ENCODE measurements around the gene OBSCN. TPM values are rescaled to one million over a fixed set of nuclear protein-coding genes. Genes with fewer than 3 reads are reported as not detected.
"Not testable (repeated sequence)": the region's sequence is repeated elsewhere in the genome, so short reads cannot be mapped to it uniquely, and the experiment has no call there.

The OBSCN gene
- total and polyA plus RNA-seq, 2 of the 13 experiments (the other 11 are each of a cell fraction or from before 2014, with no cell fraction given): 0.20 TPM

GRCh38 chr1:228269431-228269830, 61.6 kb downstream of the OBSCN start:
- POLR2A ChIA-PET; intact Hi-C loops (cut with micrococcal nuclease; ENCODE audit: unreplicated experiment); in situ Hi-C loops (cut with HindIII; ENCODE audit: extremely low pct_ligation_motif_present, low pct_unique_long_range_greater_than_20kb); H3K79me2 ChIP-seq (ENCODE audit: insufficient read depth, low read length); DNase-seq (ENCODE audit: low spot score); H3K4me2 ChIP-seq (ENCODE audit: low read depth, low read length); H3K36me3 ChIP-seq (replicated peaks in 1 of 2; ENCODE audit: control insufficient read depth in 1 of 2, insufficient read depth in 2 of 2, low read length in 2 of 2); H3K4me3 ChIP-seq (replicated peaks in 1 of 3; ENCODE audit: insufficient read depth in 1 of 3, low read depth in 2 of 3, low read length in 3 of 3); H2AFZ ChIP-seq (ENCODE audit: low read length); H3K4me1 ChIP-seq (ENCODE audit: insufficient read depth, low read length); H3K27ac ChIP-seq (ENCODE audit: extremely low read length, insufficient read depth, low read length); H3K9me3 ChIP-seq (ENCODE audit: low read length); H4K20me1 ChIP-seq (ENCODE audit: insufficient read depth, low read length); BruUV-seq (replicated peaks); CTCF ChIA-PET (ENCODE audit: low intra/inter-chr PET ratio, low total read pairs); H3K9ac ChIP-seq (ENCODE audit: insufficient read depth, low read depth, low read length): not testable (repeated sequence)
- FAIRE-seq (peak; percentile 8), ATAC-seq (peak; percentile 52; the same call in 2 of the 3 replicates)
- peaks cover 8 to 12% of the 10 kb centered on the region in 2 experiments; a peak in 4 of 5 replicates for H3K27me3 ChIP-seq (ENCODE audit: control insufficient read depth in 1 of 2, insufficient read depth in 2 of 2, low read length in 2 of 2)
- WGBS (ENCODE audit: low lambda C conversion rate): 54% methylated on average over 10 of the region's 17 CpGs

- no peaks in the 10 kb centered on the region for H3K9me3 ChIP-seq (ENCODE audit: low read length)
- FAIRE-seq (no peak), DNase-seq (ENCODE audit: low spot score) (no peak), ATAC-seq (no peak)
- intact Hi-C loops (cut with micrococcal nuclease; ENCODE audit: unreplicated experiment): no loop called here
- in situ Hi-C loops (cut with HindIII; ENCODE audit: extremely low pct_ligation_motif_present, low pct_unique_long_range_greater_than_20kb): no loop called here
- peaks cover 8 to 18% of the 10 kb centered on the region in 2 experiments for H3K27me3 ChIP-seq (ENCODE audit: control insufficient read depth in 1 of 2, insufficient read depth in 2 of 2, low read length in 2 of 2)
- no peak overlapping the region for H3K27ac ChIP-seq (ENCODE audit: extremely low read length, insufficient read depth, low read length)
- no TSS peak for BruUV-seq (replicated peaks)
- no peak overlapping the region for H3K4me2 ChIP-seq (ENCODE audit: low read depth, low read length)
- WGBS (ENCODE audit: low lambda C conversion rate): 52% methylated on average over 1 of the region's 1 CpG
- TF ChIP-seq ZSCAN9 (CRISPR knock-in tag; IDR thresholded peaks at IDR 0.05; ENCODE audit: borderline replicate concordance) (no peak), TFAP4 (IDR thresholded peaks at IDR 0.05; ENCODE audit: borderline replicate concordance, low read depth) (peak; percentile 73; the same call in 1 of the 2 replicates), ZNF441 (CRISPR knock-in tag; IDR thresholded peaks at IDR 0.05; ENCODE audit: borderline replicate concordance) (peak; percentile 82; the same call in 1 of the 2 replicates)
- no peaks in the 10 kb centered on the region for H3K36me3 ChIP-seq (replicated peaks in 1 of 2; ENCODE audit: control insufficient read depth in 1 of 2, insufficient read depth in 2 of 2, low read length in 2 of 2)
- H3K9ac ChIP-seq (ENCODE audit: insufficient read depth, low read depth, low read length): no peak overlapping the region
- no peak overlapping the region for H3K4me3 ChIP-seq (replicated peaks in 1 of 3; ENCODE audit: insufficient read depth in 1 of 3, low read depth in 2 of 3, low read length in 3 of 3)
- no peaks in the 10 kb centered on the region for H3K79me2 ChIP-seq (ENCODE audit: insufficient read depth, low read length)
- no peak overlapping the region for H2AFZ ChIP-seq (ENCODE audit: low read length)
- H3K4me1 ChIP-seq (ENCODE audit: insufficient read depth, low read length): no peaks in the 10 kb centered on the region
- POLR2A ChIA-PET: no interaction called here
- CTCF ChIA-PET (ENCODE audit: low intra/inter-chr PET ratio, low total read pairs): no interaction called here
- no peaks in the 10 kb centered on the region for H4K20me1 ChIP-seq (ENCODE audit: insufficient read depth, low read length)
Observed at GRCh38 chr1:228270032-228270431, 62.2 kb downstream of the OBSCN start.
